Nephron progenitor cell (in vitro differentiated cells): Measurements from ENCODE around the gene NABP1.

ENCODE experiments used
- DNase-seq: peaks from one replicate; pipeline ENCODE4 v3.0.0; 2021
- H3K27ac Mint-ChIP-seq: 2 replicates; pipeline ENCODE4 v1.8.0; 2021; ENCODE audit warnings: mild to moderate bottlenecking, moderate library complexity, mixed read lengths
- H3K27me3 Mint-ChIP-seq: 2 replicates; pipeline ENCODE4 v1.8.0; 2021; ENCODE audit warnings: mild to moderate bottlenecking, low read depth, mixed read lengths; ENCODE audit not compliant: poor library complexity
- H3K36me3 Mint-ChIP-seq: 2 replicates; pipeline ENCODE4 v1.8.0; 2021; ENCODE audit warnings: low read depth, mixed read lengths
- H3K4me1 Mint-ChIP-seq: 2 replicates; pipeline ENCODE4 v1.8.0; 2021; ENCODE audit warnings: mixed read lengths
- H3K4me3 Mint-ChIP-seq: 2 replicates; pipeline ENCODE4 v1.8.0; 2021; ENCODE audit warnings: mild to moderate bottlenecking, moderate library complexity, mixed read lengths
- H3K9me3 Mint-ChIP-seq: 2 replicates; pipeline ENCODE4 v1.8.0; 2021; ENCODE audit warnings: mild to moderate bottlenecking, moderate library complexity, mixed read lengths
- TF ChIP-seq, protein P1 (sequence below): fragments of 200-600 bp; sonication (generic); IDR thresholded peaks from 2 replicates; pipeline ENCODE4 v1.5.0; 2021; ENCODE audit warnings: antibody characterized with exemption

Gene NABP1

DNA sequence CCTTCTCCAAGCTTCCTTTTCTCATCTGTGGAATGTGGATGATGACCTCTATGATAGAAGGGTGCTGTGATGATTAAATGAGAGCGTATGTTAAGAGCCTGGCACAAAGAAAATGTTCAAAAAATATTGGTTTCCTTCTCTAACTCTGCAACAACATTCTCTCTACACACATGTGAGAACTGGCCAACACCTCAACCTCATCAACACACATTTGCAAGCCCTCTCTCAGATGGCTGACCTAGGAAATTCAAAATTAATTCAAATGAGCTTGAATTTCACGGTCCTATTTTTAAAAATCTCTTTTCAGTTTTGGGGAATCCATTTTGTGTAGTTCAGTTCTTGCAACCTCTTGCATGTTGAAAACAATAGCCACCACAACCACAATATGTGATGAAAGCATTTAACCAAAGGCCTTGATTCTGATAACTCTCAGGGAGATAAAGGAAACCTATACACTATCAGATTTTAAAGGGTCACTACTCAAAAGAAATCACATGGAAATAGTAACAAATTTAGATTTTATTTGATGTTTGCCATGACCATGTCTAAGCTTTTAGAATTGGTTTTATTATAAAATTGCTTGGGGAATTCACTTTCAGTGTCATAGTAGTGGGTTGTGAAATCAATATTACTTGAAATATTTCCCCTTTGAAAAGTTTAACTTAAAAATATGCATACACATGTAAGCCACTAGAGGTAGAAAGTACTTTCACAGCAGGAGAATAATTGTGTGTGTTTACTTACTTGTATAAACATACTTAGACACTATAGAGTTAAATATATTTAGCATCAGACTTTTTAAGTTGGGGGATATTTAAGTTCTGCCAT lies 16.6 kb upstream of the NABP1 start:
- DNase-seq: no peak
- Mint-ChIP-seq H3K36me3 (no peaks in the 10 kb centered on the region), H3K27ac (no peak overlapping the region), H3K27me3 (no peaks in the 10 kb centered on the region), H3K4me3 (no peak overlapping the region), H3K4me1 (no peaks in the 10 kb centered on the region), H3K9me3 (peaks cover 6% of the 10 kb centered on the region)
- TF ChIP-seq, protein P1, sequence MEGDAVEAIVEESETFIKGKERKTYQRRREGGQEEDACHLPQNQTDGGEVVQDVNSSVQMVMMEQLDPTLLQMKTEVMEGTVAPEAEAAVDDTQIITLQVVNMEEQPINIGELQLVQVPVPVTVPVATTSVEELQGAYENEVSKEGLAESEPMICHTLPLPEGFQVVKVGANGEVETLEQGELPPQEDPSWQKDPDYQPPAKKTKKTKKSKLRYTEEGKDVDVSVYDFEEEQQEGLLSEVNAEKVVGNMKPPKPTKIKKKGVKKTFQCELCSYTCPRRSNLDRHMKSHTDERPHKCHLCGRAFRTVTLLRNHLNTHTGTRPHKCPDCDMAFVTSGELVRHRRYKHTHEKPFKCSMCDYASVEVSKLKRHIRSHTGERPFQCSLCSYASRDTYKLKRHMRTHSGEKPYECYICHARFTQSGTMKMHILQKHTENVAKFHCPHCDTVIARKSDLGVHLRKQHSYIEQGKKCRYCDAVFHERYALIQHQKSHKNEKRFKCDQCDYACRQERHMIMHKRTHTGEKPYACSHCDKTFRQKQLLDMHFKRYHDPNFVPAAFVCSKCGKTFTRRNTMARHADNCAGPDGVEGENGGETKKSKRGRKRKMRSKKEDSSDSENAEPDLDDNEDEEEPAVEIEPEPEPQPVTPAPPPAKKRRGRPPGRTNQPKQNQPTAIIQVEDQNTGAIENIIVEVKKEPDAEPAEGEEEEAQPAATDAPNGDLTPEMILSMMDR: no peak

DNA sequence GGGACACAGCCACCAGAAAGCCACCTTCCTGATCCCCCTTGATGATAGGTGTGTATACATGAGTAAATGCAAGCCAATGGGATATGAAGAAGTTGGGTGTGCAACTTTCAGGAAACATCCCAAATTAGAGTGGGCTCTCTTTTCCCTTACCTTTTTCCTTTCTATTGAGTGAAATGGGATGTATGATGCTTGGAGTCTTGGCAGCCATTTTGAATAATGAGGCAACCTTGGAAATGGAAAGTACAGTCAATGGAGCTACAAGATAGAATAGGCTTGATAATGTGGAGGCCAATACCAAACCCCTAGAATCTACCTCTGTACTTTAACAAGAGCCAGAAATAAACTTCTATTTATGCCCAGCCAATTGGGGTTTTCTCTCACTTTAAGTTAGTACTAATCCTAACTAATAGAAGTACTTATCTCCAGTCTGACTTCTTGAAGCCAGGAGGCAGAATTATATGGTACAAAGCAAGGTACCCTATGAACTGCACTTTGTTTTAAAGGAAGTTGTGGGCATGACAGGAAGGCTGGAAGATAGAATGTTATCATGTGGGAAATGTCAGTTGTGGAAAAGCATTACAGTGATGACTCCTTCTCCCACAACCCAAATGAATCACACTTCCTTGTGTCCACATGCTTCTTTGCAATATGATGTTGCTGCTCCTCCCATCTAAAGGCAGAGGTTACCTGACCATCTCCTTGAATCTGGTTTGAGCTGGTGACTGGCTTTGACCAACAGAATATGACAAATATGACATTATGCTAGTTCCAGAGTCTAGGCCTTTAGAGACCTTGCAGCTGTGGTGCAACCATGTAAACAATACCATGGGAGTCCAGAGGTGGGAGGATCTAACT lies 12.9 kb upstream of the NABP1 start:
- TF ChIP-seq, protein P1: no peak
- peaks cover 6% of the 10 kb centered on the region for H3K9me3 Mint-ChIP-seq
- no peaks in the 10 kb centered on the region for H3K4me1 Mint-ChIP-seq
- no peak overlapping the region for H3K27ac Mint-ChIP-seq
- no peak for DNase-seq
- no peaks in the 10 kb centered on the region for H3K27me3 Mint-ChIP-seq
- no peak overlapping the region for H3K4me3 Mint-ChIP-seq
- no peaks in the 10 kb centered on the region for H3K36me3 Mint-ChIP-seq

DNA sequence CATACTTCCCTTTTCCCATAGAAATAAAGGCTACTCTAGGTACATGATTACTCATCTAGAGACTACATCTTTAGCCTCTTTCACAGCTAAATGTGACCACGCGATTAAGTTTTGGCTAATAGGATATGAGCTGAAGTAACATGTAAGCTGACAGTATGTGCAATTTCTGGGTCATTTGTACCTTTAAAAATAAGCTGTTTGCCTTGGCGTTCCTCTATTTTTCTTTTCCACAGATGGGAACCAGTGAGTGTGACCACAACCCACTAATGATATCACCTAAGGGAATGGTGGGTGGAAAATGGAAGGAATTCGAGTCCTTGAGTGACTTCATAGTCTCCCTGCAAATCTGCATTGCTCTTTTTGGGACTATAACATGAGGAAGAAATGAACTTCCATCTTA lies 11.7 kb upstream of the NABP1 start:
- TF ChIP-seq, protein P1: no peak
- no peaks in the 10 kb centered on the region for H3K4me1 Mint-ChIP-seq
- H3K4me3 Mint-ChIP-seq: no peak overlapping the region
- no peaks in the 10 kb centered on the region for H3K27me3 Mint-ChIP-seq
- peaks cover 6% of the 10 kb centered on the region for H3K9me3 Mint-ChIP-seq
- H3K27ac Mint-ChIP-seq: no peak overlapping the region
- DNase-seq: no peak
- H3K36me3 Mint-ChIP-seq: no peaks in the 10 kb centered on the region

DNA sequence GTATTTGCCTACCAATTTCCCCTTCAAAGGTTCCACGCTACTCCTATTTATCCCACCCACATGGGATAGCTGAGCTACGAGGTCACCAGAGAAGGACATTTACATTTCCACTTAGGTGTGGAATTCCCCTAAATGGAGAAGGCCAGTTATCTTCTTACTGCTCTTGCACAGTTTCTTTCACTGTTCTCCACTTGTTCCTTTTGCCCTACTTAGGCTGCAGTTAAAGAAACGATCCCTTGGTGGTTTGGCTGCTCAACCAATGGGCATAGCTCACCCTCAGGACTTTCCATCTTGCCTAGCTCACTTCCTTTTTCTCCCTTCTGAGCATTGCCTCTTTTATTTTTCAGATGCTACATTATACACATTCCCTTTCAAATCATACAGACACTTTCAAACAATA lies 11.2 kb upstream of the NABP1 start:
- Mint-ChIP-seq H3K27ac (no peak overlapping the region), H3K4me1 (no peaks in the 10 kb centered on the region), H3K4me3 (no peak overlapping the region), H3K9me3 (peaks cover 6% of the 10 kb centered on the region), H3K36me3 (no peaks in the 10 kb centered on the region), H3K27me3 (no peaks in the 10 kb centered on the region)
- DNase-seq: no peak
- TF ChIP-seq, protein P1: no peak

DNA sequence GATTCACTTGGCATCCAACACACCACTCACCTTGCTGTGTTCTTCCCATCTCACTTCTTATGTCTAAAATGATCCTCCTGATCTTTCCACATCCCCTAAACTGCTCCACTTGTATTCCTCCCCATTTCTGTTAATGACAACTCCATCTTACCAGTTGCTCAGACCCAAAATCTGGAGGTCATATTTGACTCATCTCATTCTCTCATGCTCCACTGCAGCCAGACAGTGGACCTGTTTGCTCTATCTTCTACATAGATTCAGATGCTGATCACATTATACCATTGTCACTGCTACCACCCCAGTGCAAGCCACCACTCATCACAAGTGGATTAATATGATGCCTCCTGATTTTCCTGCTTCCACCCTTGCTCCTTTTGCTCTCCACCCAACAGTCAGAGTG lies 7.9 kb upstream of the NABP1 start:
- DNase-seq: no peak
- Mint-ChIP-seq H3K9me3 (no peaks in the 10 kb centered on the region), H3K27ac (no peak overlapping the region), H3K27me3 (no peaks in the 10 kb centered on the region), H3K4me1 (no peaks in the 10 kb centered on the region), H3K36me3 (no peaks in the 10 kb centered on the region), H3K4me3 (no peak overlapping the region)
- TF ChIP-seq, protein P1: no peak
